ENCODE data around the gene ERAL1.

The ERAL1 gene

DNA sequence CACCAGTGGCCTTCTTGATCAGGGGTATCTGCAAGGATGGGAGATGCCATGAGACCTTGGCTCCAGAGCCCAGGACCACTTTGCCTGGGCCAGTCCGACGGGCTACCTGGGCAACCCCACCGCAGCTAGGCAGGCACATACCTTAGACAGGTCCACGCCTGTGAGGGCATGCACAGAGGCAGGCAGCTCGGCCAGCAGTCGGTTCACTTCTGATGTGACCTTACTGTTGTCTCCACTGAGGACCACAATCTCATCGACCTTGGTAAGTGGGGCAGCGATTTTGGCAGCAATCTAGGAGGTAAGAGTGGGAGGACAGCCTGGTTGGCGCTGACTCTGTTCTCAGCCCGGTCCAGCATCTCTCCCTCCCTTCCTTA is 25.7 kb downstream of the ERAL1 start:
- H3K9me3 ChIP-seq (ENCODE audit: control insufficient read depth in 2 of 2, low read length in 2 of 2), result no peaks in the 10 kb centered on the region
- no peaks in the 10 kb centered on the region for H3K4me1 ChIP-seq (ENCODE audit: control insufficient read depth, insufficient read depth, low read length)
- H3K4me3 ChIP-seq (ENCODE audit: low read length in 2 of 2), result no peak overlapping the region
- H3K9ac ChIP-seq (ENCODE audit: low read length in 2 of 2), result no peak overlapping the region
- H3K27ac ChIP-seq (ENCODE audit: low read length), result no peak overlapping the region
- no peaks in the 10 kb centered on the region for H3K27me3 ChIP-seq (ENCODE audit: control insufficient read depth in 1 of 2, insufficient read depth in 2 of 2, low read length in 2 of 2)
- peaks cover 45 to 64% of the 10 kb centered on the region in 2 donors for H3K36me3 ChIP-seq (ENCODE audit: control insufficient read depth in 2 of 2, insufficient read depth in 2 of 2, low read length in 2 of 2)

DNA sequence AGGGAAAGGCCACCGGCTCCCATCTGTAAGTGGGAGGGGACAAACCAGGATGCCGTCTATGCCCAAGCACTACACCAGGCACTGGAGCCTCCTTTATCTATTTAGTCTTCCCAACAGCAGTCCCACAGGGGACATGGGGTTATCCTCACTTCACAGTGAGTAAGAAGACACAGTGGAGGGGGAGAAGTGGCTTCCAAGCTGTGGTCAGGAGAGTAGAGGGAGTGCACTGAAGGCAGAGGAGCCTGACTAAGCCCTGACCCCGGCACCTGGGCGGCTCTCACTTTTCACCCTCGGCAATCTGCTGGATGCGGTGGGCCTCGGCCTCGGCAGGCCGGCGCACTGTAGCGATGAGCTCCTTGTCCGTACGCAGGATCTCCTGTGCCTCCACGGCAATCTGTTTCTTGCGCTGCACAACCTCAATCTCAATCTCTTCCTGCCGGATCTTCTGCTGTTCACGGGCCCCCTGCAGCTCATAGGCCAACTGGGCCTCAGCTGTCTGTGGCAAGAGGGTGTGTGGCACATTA is 26.8 kb downstream of the ERAL1 start:
- Histone ChIP-seq H3K9me3 (ENCODE audit: control insufficient read depth in 2 of 2, low read length in 2 of 2) (no peaks in the 10 kb centered on the region), H3K27ac (ENCODE audit: low read length) (no peak overlapping the region), H3K4me1 (ENCODE audit: control insufficient read depth, insufficient read depth, low read length) (no peaks in the 10 kb centered on the region), H3K9ac (ENCODE audit: low read length in 2 of 2) (no peak overlapping the region), H3K4me3 (ENCODE audit: low read length in 2 of 2) (no peak overlapping the region), H3K27me3 (ENCODE audit: control insufficient read depth in 1 of 2, insufficient read depth in 2 of 2, low read length in 2 of 2) (no peaks in the 10 kb centered on the region), H3K36me3 (ENCODE audit: control insufficient read depth in 2 of 2, insufficient read depth in 2 of 2, low read length in 2 of 2) (peaks cover 46 to 64% of the 10 kb centered on the region in 2 donors)

DNA sequence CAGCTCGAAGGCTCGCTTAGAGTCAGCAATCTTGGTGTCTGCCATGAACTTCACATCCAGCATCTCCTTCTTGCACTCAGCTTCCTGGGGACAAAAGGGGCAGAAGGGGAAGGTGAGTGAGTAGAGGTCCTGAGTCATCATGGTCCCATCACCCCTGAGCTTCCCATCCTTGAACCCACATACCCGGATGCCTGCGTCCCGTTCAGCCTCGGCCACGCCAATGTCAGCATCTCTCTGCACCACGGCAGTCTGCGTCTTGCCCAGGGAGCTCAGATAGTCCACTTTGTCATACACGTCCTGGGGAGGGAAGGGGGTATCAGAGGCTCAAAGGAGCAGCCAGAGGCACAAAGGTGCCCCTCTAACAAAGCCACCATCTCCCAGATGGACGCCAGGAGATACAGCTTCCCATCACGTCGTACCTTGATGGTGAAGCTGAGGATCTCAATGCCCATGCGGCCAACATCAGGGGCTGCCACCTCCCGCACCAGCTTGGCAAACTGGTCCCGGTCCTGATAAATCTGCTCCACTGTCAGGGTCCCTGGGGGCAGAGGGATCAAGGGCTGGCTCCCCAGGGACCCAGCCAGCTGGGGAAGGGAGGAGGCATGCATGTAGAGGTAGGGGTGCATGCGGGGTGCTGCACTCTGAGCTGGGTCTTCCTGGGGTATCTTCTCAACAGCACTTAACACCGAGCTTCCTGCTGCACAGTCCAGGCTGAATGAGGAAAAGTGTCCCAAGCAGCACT is 27.5 kb downstream of the ERAL1 start:
- Histone ChIP-seq H3K4me3 (ENCODE audit: low read length in 2 of 2) (no peak overlapping the region), H3K4me1 (ENCODE audit: control insufficient read depth, insufficient read depth, low read length) (no peaks in the 10 kb centered on the region), H3K36me3 (ENCODE audit: control insufficient read depth in 2 of 2, insufficient read depth in 2 of 2, low read length in 2 of 2) (peaks cover 46 to 66% of the 10 kb centered on the region in 2 donors), H3K27me3 (ENCODE audit: control insufficient read depth in 1 of 2, insufficient read depth in 2 of 2, low read length in 2 of 2) (no peaks in the 10 kb centered on the region), H3K27ac (ENCODE audit: low read length) (no peak overlapping the region), H3K9me3 (ENCODE audit: control insufficient read depth in 2 of 2, low read length in 2 of 2) (no peaks in the 10 kb centered on the region), H3K9ac (ENCODE audit: low read length in 2 of 2) (no peak overlapping the region)

DNA sequence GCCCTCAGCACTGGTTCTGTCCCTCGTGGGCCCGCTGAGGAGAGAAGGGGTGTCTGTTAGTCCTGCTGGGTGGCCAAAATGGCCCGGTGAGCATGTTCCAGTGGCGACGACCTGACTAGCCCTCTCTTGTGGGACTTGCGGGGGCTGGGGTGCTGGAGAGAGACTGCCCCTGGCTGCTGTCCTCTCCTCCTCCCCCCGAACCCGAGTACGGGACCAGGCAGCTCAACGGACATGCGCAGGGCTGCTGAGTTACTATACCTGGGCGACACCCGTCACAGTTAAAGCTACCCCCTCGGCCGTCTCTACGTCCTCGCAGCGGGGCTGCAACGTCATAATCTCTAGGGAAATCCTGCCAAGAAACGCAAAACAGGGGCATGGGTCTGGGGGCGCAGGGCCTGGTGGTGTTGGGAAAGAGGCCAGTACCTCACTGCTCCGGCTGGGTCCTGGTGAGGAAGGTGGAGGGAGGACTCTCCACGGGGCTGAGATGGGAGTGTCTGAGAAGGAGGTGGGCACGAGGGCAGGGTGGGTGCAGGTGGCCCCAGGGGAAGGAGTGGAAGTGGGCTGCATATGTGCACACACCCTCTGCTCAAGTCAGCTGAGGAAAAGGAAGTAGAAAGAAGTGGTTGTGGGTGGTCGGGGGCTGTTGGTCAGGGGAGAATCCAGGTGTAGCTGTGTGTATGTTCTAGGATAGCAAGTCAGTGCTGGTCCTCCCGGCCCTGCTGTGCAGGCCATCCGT is 29.3 kb downstream of the ERAL1 start:
- no peaks in the 10 kb centered on the region for H3K27me3 ChIP-seq (ENCODE audit: control insufficient read depth in 1 of 2, insufficient read depth in 2 of 2, low read length in 2 of 2)
- no peak overlapping the region for H3K9ac ChIP-seq (ENCODE audit: low read length in 2 of 2)
- peaks cover 47 to 64% of the 10 kb centered on the region in 2 donors for H3K36me3 ChIP-seq (ENCODE audit: control insufficient read depth in 2 of 2, insufficient read depth in 2 of 2, low read length in 2 of 2)
- no peaks in the 10 kb centered on the region for H3K4me1 ChIP-seq (ENCODE audit: control insufficient read depth, insufficient read depth, low read length)
- H3K9me3 ChIP-seq (ENCODE audit: control insufficient read depth in 2 of 2, low read length in 2 of 2), result no peaks in the 10 kb centered on the region
- no peak overlapping the region for H3K27ac ChIP-seq (ENCODE audit: low read length)
- no peak overlapping the region for H3K4me3 ChIP-seq (ENCODE audit: low read length in 2 of 2)

DNA sequence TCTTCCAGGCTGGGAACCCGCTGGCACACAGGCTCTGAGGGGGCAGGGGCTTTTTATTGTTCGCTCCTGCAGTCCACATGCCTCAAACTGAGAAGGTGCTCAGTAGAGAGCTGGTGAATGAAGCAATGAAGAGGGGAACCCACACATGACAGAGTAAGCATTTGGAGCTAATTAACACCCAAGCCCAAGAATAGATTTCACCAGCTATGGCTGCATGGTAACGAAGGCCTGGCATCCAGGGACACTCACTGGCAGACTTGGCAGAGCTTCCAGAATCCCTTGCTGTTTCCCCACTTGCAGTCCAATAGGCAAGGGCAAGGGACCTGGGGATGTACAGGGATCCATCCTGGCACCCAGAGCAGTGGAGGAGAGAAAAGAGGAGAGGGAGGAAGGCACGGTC is 30.5 kb downstream of the ERAL1 start:
- Histone ChIP-seq H3K36me3 (ENCODE audit: control insufficient read depth in 2 of 2, insufficient read depth in 2 of 2, low read length in 2 of 2) (peaks cover 43 to 52% of the 10 kb centered on the region in 2 donors), H3K27ac (ENCODE audit: low read length) (no peak overlapping the region), H3K4me1 (ENCODE audit: control insufficient read depth, insufficient read depth, low read length) (no peaks in the 10 kb centered on the region), H3K27me3 (ENCODE audit: control insufficient read depth in 1 of 2, insufficient read depth in 2 of 2, low read length in 2 of 2) (no peaks in the 10 kb centered on the region), H3K9ac (ENCODE audit: low read length in 2 of 2) (no peak overlapping the region), H3K4me3 (ENCODE audit: low read length in 2 of 2) (no peak overlapping the region), H3K9me3 (ENCODE audit: control insufficient read depth in 2 of 2, low read length in 2 of 2) (no peaks in the 10 kb centered on the region)

DNA sequence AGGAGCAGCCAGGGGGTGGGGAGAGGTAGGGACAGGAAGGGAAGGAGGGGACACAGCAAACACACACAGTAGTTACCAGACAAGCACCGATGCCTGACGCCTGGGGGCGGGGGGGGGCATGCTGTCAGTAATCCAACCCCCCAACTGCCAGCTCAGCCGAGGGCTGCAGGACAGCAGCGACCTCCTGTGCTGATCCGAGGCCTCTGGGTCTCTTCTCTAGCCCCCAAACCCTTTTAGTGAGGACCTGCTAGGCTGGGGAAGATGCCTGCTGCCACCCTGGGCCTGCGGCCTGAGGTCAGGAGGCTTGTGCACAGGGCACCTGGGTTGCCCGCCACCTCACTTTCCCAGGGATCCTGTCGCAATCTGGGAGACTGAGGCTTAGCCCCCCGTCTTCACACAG is 31.1 kb downstream of the ERAL1 start:
- Histone ChIP-seq H3K9ac (ENCODE audit: low read length in 2 of 2) (no peak overlapping the region), H3K27me3 (ENCODE audit: control insufficient read depth in 1 of 2, insufficient read depth in 2 of 2, low read length in 2 of 2) (no peaks in the 10 kb centered on the region), H3K9me3 (ENCODE audit: control insufficient read depth in 2 of 2, low read length in 2 of 2) (no peaks in the 10 kb centered on the region), H3K27ac (ENCODE audit: low read length) (no peak overlapping the region), H3K4me3 (ENCODE audit: low read length in 2 of 2) (no peak overlapping the region), H3K36me3 (ENCODE audit: control insufficient read depth in 2 of 2, insufficient read depth in 2 of 2, low read length in 2 of 2) (peaks cover 37 to 47% of the 10 kb centered on the region in 2 donors), H3K4me1 (ENCODE audit: control insufficient read depth, insufficient read depth, low read length) (no peaks in the 10 kb centered on the region)

DNA sequence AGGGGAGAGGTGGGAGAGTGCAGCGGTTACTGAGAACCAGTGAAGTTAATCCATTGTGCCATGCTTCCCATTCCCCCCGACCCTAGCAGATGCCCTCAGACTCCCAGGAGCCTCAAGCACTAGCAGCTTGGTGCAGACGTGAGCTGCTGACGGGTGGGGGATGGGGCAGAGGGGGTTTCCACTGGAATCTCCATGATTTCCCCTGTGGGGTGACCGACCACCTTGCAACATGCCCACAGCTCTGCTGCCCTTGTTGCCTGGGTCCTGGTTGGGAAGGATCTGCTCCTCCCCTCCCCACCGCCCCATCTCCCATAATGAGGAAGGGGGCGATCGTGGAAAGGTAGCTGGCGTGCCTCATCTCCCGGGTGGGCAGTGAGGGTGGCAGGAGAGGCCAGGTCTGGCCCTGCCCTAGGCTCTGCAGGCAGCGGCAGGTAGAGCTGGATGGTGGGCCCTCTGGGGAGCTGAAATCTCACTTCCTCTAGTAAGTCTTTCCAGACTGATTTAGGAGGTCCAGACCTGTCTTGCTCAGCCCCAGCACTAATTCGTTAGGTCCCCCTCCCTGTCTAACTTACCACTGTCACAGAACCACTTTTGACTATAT is 33.2 kb downstream of the ERAL1 start:
- Histone ChIP-seq H3K4me1 (ENCODE audit: control insufficient read depth, insufficient read depth, low read length) (peaks cover 3% of the 10 kb centered on the region), H3K36me3 (ENCODE audit: control insufficient read depth in 2 of 2, insufficient read depth in 2 of 2, low read length in 2 of 2) (peaks cover 18 to 30% of the 10 kb centered on the region in 2 donors), H3K9ac (ENCODE audit: low read length in 2 of 2) (no peak overlapping the region), H3K27me3 (ENCODE audit: control insufficient read depth in 1 of 2, insufficient read depth in 2 of 2, low read length in 2 of 2) (no peaks in the 10 kb centered on the region), H3K4me3 (ENCODE audit: low read length in 2 of 2) (no peak overlapping the region), H3K27ac (ENCODE audit: low read length) (no peak overlapping the region), H3K9me3 (ENCODE audit: control insufficient read depth in 2 of 2, low read length in 2 of 2) (no peaks in the 10 kb centered on the region)

DNA sequence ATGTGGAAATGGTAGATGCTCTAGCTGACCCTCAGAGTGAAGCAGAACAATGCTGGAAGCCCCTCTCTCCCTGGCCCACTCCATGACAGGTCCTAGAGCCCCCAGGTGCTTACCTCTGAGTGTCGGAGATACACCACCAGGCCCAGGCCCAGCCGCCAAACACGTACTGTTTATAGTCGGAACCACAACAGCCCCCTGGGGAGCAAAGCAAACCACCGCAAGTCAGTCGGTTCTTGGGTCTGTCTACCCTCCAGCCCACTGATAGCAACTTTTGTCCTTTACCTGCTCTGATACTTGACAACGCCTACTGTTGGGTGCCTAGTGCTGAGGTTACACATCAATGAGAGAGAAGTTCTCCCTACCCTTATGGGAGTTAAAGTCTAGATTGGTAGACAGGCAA is 34.0 kb downstream of the ERAL1 start:
- Histone ChIP-seq H3K9ac (ENCODE audit: low read length in 2 of 2) (no peak overlapping the region), H3K36me3 (ENCODE audit: control insufficient read depth in 2 of 2, insufficient read depth in 2 of 2, low read length in 2 of 2) (peaks cover 17 to 23% of the 10 kb centered on the region in 2 donors), H3K9me3 (ENCODE audit: control insufficient read depth in 2 of 2, low read length in 2 of 2) (no peaks in the 10 kb centered on the region), H3K27ac (ENCODE audit: low read length) (no peak overlapping the region), H3K4me3 (ENCODE audit: low read length in 2 of 2) (no peak overlapping the region), H3K27me3 (ENCODE audit: control insufficient read depth in 1 of 2, insufficient read depth in 2 of 2, low read length in 2 of 2) (no peaks in the 10 kb centered on the region), H3K4me1 (ENCODE audit: control insufficient read depth, insufficient read depth, low read length) (peaks cover 3% of the 10 kb centered on the region)

DNA sequence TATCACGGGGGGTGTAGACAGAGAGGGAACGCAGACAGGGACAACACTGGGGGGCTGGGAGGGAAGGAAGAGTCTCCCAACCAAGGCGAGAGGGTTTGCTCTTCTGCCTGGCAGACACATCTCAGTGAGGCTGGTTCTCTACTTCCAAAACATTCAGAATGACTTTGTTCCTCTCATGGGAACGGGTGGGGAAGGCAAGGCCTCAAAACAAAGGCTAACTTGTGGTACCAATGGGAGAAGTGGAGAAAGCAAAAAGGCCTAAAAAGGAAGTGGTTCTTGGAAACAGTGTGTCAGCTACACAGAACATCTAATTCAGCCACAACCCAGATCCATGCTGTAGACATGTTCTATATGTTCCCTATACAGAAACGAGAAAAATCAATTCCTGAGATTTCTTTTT is 35.2 kb downstream of the ERAL1 start:
- H3K4me1 ChIP-seq (ENCODE audit: control insufficient read depth, insufficient read depth, low read length), result peaks cover 3% of the 10 kb centered on the region
- H3K4me3 ChIP-seq (ENCODE audit: low read length in 2 of 2), result no peak overlapping the region
- H3K36me3 ChIP-seq (ENCODE audit: control insufficient read depth in 2 of 2, insufficient read depth in 2 of 2, low read length in 2 of 2), result peaks cover 10 to 14% of the 10 kb centered on the region in 2 donors
- no peak overlapping the region for H3K27ac ChIP-seq (ENCODE audit: low read length)
- H3K27me3 ChIP-seq (ENCODE audit: control insufficient read depth in 1 of 2, insufficient read depth in 2 of 2, low read length in 2 of 2), result no peaks in the 10 kb centered on the region
- H3K9ac ChIP-seq (ENCODE audit: low read length in 2 of 2), result no peak overlapping the region
- H3K9me3 ChIP-seq (ENCODE audit: control insufficient read depth in 2 of 2, low read length in 2 of 2), result no peaks in the 10 kb centered on the region

DNA sequence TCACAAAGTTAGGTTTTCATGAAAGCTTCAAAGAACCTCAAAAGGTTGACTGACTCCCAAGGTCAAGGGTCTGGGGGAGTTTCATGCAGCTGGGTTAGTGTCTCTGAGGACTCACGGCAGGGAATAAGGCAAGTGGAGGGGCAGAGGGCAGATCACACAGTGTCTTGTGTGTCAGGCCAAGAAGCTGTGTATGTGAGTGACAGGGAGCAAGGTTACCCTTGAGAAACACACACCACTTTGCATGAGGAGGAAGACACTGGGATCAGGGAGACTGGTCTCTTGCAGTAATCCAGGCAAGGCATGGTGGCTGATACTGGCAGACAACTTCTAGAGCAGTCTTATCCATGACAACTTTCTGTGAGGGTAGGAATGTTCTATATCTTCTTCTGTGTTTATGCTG is 36.4 kb downstream of the ERAL1 start:
- Histone ChIP-seq H3K4me1 (ENCODE audit: control insufficient read depth, insufficient read depth, low read length) (peaks cover 5% of the 10 kb centered on the region), H3K27me3 (ENCODE audit: control insufficient read depth in 1 of 2, insufficient read depth in 2 of 2, low read length in 2 of 2) (no peaks in the 10 kb centered on the region), H3K9me3 (ENCODE audit: control insufficient read depth in 2 of 2, low read length in 2 of 2) (no peaks in the 10 kb centered on the region), H3K27ac (ENCODE audit: low read length) (no peak overlapping the region), H3K4me3 (ENCODE audit: low read length in 2 of 2) (no peak overlapping the region), H3K36me3 (ENCODE audit: control insufficient read depth in 2 of 2, insufficient read depth in 2 of 2, low read length in 2 of 2) (peaks cover 4 to 9% of the 10 kb centered on the region in 2 donors), H3K9ac (ENCODE audit: low read length in 2 of 2) (no peak overlapping the region)

Data from stomach smooth muscle (tissue), 2 donors.